ENCODE results near the gene PDLIM1. TPM values are rescaled to one million over a fixed set of nuclear protein-coding genes. Genes with fewer than 3 reads are reported as not detected.
A peak's percentile ranks its signal among the peaks of the same experiment; 100 is the strongest.
"Not testable (repeated sequence)": the region's sequence is repeated elsewhere in the genome, so short reads cannot be mapped to it uniquely, and the experiment has no call there.

PDLIM1 gene
- total and polyA plus RNA-seq, 3 experiments from 2014 or later, result 0.88 to 11.7 (median 1.4) TPM

- Histone ChIP-seq H3K4me1 (ENCODE audit: insufficient read depth, low read length) (no peaks in the 10 kb centered on the region), H3K4me3 (ENCODE audit: low read length) (no peak overlapping the region), H3K9me3 (ENCODE audit: low read length) (no peaks in the 10 kb centered on the region), H3K36me3 (ENCODE audit: insufficient read depth, low read length) (no peaks in the 10 kb centered on the region), H3K27ac (ENCODE audit: low read depth, low read length) (no peak overlapping the region), H3K27me3 (ENCODE audit: insufficient read depth, low read length, poor library complexity, severe bottlenecking) (no peaks in the 10 kb centered on the region)
- no peak overlapping the region for H3K27ac Mint-ChIP-seq
- H3K9me3 Mint-ChIP-seq, result no peaks in the 10 kb centered on the region
- DNase-seq, result no peak
- ChIA-PET POLR2A (no interaction called here), CTCF (interaction anchor here (1.2 to 3.7 kb wide), 5 partner anchors 9 to 118 kb away, joined by 3 to 58 read pairs (median 5); no protein-coding TSS in a partner anchor)
- peaks cover 0 to 3% (median 0%) of the 10 kb centered on the region in 3 donors for H3K4me1 Mint-ChIP-seq
- no peak overlapping the region for H3K4me3 Mint-ChIP-seq
- no peaks in the 10 kb centered on the region for H3K36me3 Mint-ChIP-seq
- peaks cover 1 to 9% of the 10 kb centered on the region in 2 donors for H3K27me3 Mint-ChIP-seq
Measured at GRCh38 chr10:95245425-95246055, 45.3 kb downstream of the PDLIM1 start.

GRCh38 chr10:95244152-95244551 is 46.7 kb downstream of the PDLIM1 start:
- Histone ChIP-seq H3K27ac (ENCODE audit: low read depth, low read length) (no peak overlapping the region), H3K36me3 (ENCODE audit: insufficient read depth, low read length) (no peaks in the 10 kb centered on the region), H3K4me3 (ENCODE audit: low read length) (no peak overlapping the region), H3K27me3 (ENCODE audit: insufficient read depth, low read length, poor library complexity, severe bottlenecking) (no peaks in the 10 kb centered on the region), H3K4me1 (ENCODE audit: insufficient read depth, low read length) (no peaks in the 10 kb centered on the region), H3K9me3 (ENCODE audit: low read length) (no peaks in the 10 kb centered on the region)
- CTCF ChIA-PET, result interaction anchor here (1.2 kb wide), 2 partner anchors 11 to 122 kb away, joined by 3 to 4 read pairs; no protein-coding TSS in a partner anchor
- H3K27me3 Mint-ChIP-seq, result peaks cover 0 to 6% of the 10 kb centered on the region in 2 donors
- no peaks in the 10 kb centered on the region for H3K36me3 Mint-ChIP-seq
- DNase-seq, result no peak
- no peak overlapping the region for H3K4me3 Mint-ChIP-seq
- H3K27ac Mint-ChIP-seq, result no peak overlapping the region
- peaks cover 0 to 3% (median 0%) of the 10 kb centered on the region in 3 donors for H3K4me1 Mint-ChIP-seq
- POLR2A ChIA-PET, result no interaction called here
- H3K9me3 Mint-ChIP-seq, result no peaks in the 10 kb centered on the region

DNA sequence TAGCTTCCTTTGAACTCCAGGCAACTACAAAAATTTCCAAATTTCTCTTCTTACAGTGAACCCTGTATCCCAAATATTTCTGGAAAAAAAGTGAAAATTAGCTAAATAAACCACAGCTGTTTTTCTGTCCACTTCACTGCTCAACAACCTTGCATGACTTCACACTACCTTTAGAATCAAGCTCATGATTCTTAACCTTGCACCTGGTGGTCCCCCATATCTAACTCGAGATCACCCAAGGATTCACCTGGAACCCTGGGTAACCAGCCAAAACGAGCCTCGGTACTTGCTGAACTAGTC is 47.5 kb downstream of the PDLIM1 start:
- CTCF ChIA-PET, result interaction anchor here (0.9 to 1.3 kb wide), 4 partner anchors 8 to 120 kb away, joined by 3 read pairs; no protein-coding TSS in a partner anchor
- no peaks in the 10 kb centered on the region for H3K4me1 ChIP-seq (ENCODE audit: insufficient read depth, low read length)
- H3K9me3 ChIP-seq (ENCODE audit: low read length), result no peaks in the 10 kb centered on the region
- Mint-ChIP-seq H3K4me3 (no peak overlapping the region), H3K4me1 (peaks cover 0 to 3% (median 0%) of the 10 kb centered on the region in 3 donors), H3K27me3 (peaks cover 0 to 6% of the 10 kb centered on the region in 2 donors), H3K27ac (no peak overlapping the region), H3K9me3 (no peaks in the 10 kb centered on the region), H3K36me3 (no peaks in the 10 kb centered on the region)
- no peaks in the 10 kb centered on the region for H3K27me3 ChIP-seq (ENCODE audit: insufficient read depth, low read length, poor library complexity, severe bottlenecking)
- H3K36me3 ChIP-seq (ENCODE audit: insufficient read depth, low read length), result no peaks in the 10 kb centered on the region
- POLR2A ChIA-PET, result no interaction called here
- H3K27ac ChIP-seq (ENCODE audit: low read depth, low read length), result no peak overlapping the region
- no peak overlapping the region for H3K4me3 ChIP-seq (ENCODE audit: low read length)
- no peak for DNase-seq

- no peak overlapping the region for H3K27ac ChIP-seq (ENCODE audit: low read depth, low read length)
- Mint-ChIP-seq H3K4me3 (no peak overlapping the region), H3K9me3 (no peaks in the 10 kb centered on the region), H3K27ac (no peak overlapping the region), H3K36me3 (no peaks in the 10 kb centered on the region), H3K4me1 (peaks cover 0 to 3% (median 0%) of the 10 kb centered on the region in 3 donors), H3K27me3 (peaks cover 0 to 6% of the 10 kb centered on the region in 2 donors)
- no peaks in the 10 kb centered on the region for H3K4me1 ChIP-seq (ENCODE audit: insufficient read depth, low read length)
- no peak for DNase-seq
- no peaks in the 10 kb centered on the region for H3K36me3 ChIP-seq (ENCODE audit: insufficient read depth, low read length)
- CTCF ChIA-PET, result interaction anchor here (0.9 to 1.3 kb wide), 3 partner anchors 8 to 120 kb away, joined by 3 read pairs; no protein-coding TSS in a partner anchor
- no peak overlapping the region for H3K4me3 ChIP-seq (ENCODE audit: low read length)
- no peaks in the 10 kb centered on the region for H3K9me3 ChIP-seq (ENCODE audit: low read length)
- POLR2A ChIA-PET, result no interaction called here
- H3K27me3 ChIP-seq (ENCODE audit: insufficient read depth, low read length, poor library complexity, severe bottlenecking), result no peaks in the 10 kb centered on the region
Measured at GRCh38 chr10:95242581-95243317, 48.1 kb downstream of the PDLIM1 start.

DNA sequence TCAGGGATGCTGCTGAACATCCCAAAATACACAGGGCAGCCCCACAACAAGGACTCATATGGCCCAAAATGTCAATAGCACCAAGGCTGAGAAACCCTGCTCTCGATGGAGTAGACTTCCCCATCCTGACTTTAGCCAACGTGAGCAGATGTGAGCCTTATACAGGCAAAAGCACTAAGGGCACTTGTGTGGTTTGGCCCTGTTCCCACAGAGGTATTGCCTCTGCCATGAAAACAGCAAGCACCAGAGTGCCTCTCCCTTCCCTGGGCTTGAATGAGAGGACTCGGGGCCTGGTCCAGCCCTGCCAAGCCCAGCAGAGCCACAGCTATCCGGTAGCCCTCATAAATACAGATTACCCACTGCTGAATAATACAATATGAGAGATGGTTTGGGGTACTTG is 49.3 kb downstream of the PDLIM1 start:
- Histone ChIP-seq H3K27me3 (ENCODE audit: insufficient read depth, low read length, poor library complexity, severe bottlenecking) (no peaks in the 10 kb centered on the region), H3K4me1 (ENCODE audit: insufficient read depth, low read length) (no peaks in the 10 kb centered on the region), H3K27ac (ENCODE audit: low read depth, low read length) (no peak overlapping the region), H3K36me3 (ENCODE audit: insufficient read depth, low read length) (no peaks in the 10 kb centered on the region), H3K9me3 (ENCODE audit: low read length) (no peaks in the 10 kb centered on the region), H3K4me3 (ENCODE audit: low read length) (no peak overlapping the region)
- Mint-ChIP-seq H3K9me3 (no peaks in the 10 kb centered on the region), H3K4me1 (peaks cover 0 to 5% (median 3%) of the 10 kb centered on the region in 3 donors), H3K27ac (no peak overlapping the region), H3K36me3 (no peaks in the 10 kb centered on the region), H3K27me3 (peaks cover 0 to 6% of the 10 kb centered on the region in 2 donors), H3K4me3 (no peak overlapping the region)
- ChIA-PET POLR2A (no interaction called here), CTCF (interaction anchor here (2.1 kb wide), 1 partner anchor 121 kb away, joined by 7 read pairs; no protein-coding TSS in a partner anchor)
- no peak for DNase-seq

GRCh38 chr10:95240811-95241210 is 50.0 kb downstream of the PDLIM1 start:
- Histone ChIP-seq H3K27ac (ENCODE audit: low read depth, low read length) (no peak overlapping the region), H3K9me3 (ENCODE audit: low read length) (no peaks in the 10 kb centered on the region), H3K4me1 (ENCODE audit: insufficient read depth, low read length) (no peaks in the 10 kb centered on the region), H3K4me3 (ENCODE audit: low read length) (no peak overlapping the region), H3K27me3 (ENCODE audit: insufficient read depth, low read length, poor library complexity, severe bottlenecking) (no peaks in the 10 kb centered on the region), H3K36me3 (ENCODE audit: insufficient read depth, low read length) (no peaks in the 10 kb centered on the region)
- Mint-ChIP-seq H3K4me1 (peaks cover 0 to 5% (median 3%) of the 10 kb centered on the region in 3 donors), H3K36me3 (no peaks in the 10 kb centered on the region), H3K27me3 (peaks cover 0 to 6% of the 10 kb centered on the region in 2 donors), H3K27ac (peak overlapping the region in 1 of 8 donors; percentile 63), H3K4me3 (no peak overlapping the region), H3K9me3 (no peaks in the 10 kb centered on the region)
- no peak for DNase-seq
- ChIA-PET POLR2A (no interaction called here), CTCF (interaction anchor here (2.1 kb wide), 1 partner anchor 122 kb away, joined by 7 read pairs; no protein-coding TSS in a partner anchor)

- H3K27ac ChIP-seq (ENCODE audit: low read depth, low read length); DNase-seq; H3K36me3 Mint-ChIP-seq; H3K4me1 Mint-ChIP-seq; H3K36me3 ChIP-seq (ENCODE audit: insufficient read depth, low read length); POLR2A ChIA-PET; H3K27me3 ChIP-seq (ENCODE audit: insufficient read depth, low read length, poor library complexity, severe bottlenecking); H3K9me3 Mint-ChIP-seq; H3K4me1 ChIP-seq (ENCODE audit: insufficient read depth, low read length); H3K27me3 Mint-ChIP-seq; H3K27ac Mint-ChIP-seq; H3K4me3 ChIP-seq (ENCODE audit: low read length); H3K9me3 ChIP-seq (ENCODE audit: low read length); H3K4me3 Mint-ChIP-seq: not testable (repeated sequence)
- CTCF ChIA-PET, result interaction anchor here (2.1 kb wide), 1 partner anchor 123 kb away, joined by 7 read pairs; no protein-coding TSS in a partner anchor
Measured at GRCh38 chr10:95240096-95240495, 50.7 kb downstream of the PDLIM1 start.
